ENCODE results near the gene SYDE1. TPM values are rescaled to one million over a fixed set of nuclear protein-coding genes. Genes with fewer than 3 reads are reported as not detected.
"Not testable (repeated sequence)": the region's sequence is repeated elsewhere in the genome, so short reads cannot be mapped to it uniquely, and the experiment has no call there.

The SYDE1 gene
- total and polyA plus RNA-seq, 2 experiments from 2014 or later: 16.2 to 113 TPM

DNA sequence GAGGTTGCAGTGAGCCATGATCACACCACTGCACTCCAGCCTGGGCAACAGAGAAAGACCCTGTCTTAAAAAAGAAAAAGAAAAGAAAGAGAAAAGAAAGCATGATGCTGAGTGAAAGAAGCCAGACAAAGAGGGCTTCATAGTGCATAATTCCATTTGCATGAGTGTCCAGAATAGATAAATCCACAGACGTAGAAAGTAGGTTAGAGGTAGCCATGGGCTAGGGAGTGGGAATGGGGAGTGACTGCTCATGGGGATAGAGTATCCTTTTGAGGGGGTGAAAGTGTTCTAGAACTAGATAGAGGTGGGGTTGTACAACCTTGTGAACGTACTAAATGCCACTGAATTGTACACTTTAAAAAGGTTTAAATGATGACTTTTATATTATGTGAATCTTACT is 32.8 kb upstream of the SYDE1 start:
- Histone ChIP-seq H4K20me1 (ENCODE audit: insufficient read depth) (no peaks in the 10 kb centered on the region), H3K27ac (no peak overlapping the region), H3K9ac (no peak overlapping the region), H2AFZ (no peak overlapping the region), H3K27me3 (replicated peaks; ENCODE audit: insufficient read depth) (no peaks in the 10 kb centered on the region), H3K36me3 (ENCODE audit: low read depth) (no peaks in the 10 kb centered on the region), H3F3A (ENCODE audit: insufficient read depth) (no peaks in the 10 kb centered on the region), H3K79me2 (ENCODE audit: insufficient read depth) (no peaks in the 10 kb centered on the region), H3K9me3 (ENCODE audit: low read depth) (no peaks in the 10 kb centered on the region), H3K4me1 (ENCODE audit: insufficient read depth) (no peaks in the 10 kb centered on the region), H3K4me2 (ENCODE audit: unreplicated experiment) (no peak overlapping the region), H3K9me2 (ENCODE audit: insufficient read depth) (no peaks in the 10 kb centered on the region), H3K4me3 (no peak overlapping the region)
- WGBS, 2 experiments (ENCODE audit: low coverage in 1 of 2, low lambda C conversion rate in 2 of 2, missing lambda C conversion rate in 2 of 2): 15 to 18% methylated on average over 2 of the region's 2 CpGs
- no peak for DNase-seq
- TF ChIP-seq EZH2 (IDR thresholded peaks at IDR 0.05; ENCODE audit: insufficient read depth, poor library complexity, severe bottlenecking): no peak
- no peak for TF ChIP-seq EZH2phosphoT487 (IDR thresholded peaks at IDR 0.05; ENCODE audit: insufficient read depth, low read depth)
- in situ Hi-C loops (cut with MboI): no loop called here

GRCh38 chr19:15075806-15076205 is 31.4 kb upstream of the SYDE1 start:
- H3K9ac ChIP-seq: no peak overlapping the region
- no peak for DNase-seq
- no peaks in the 10 kb centered on the region for H3K36me3 ChIP-seq (ENCODE audit: low read depth)
- H3K9me2 ChIP-seq (ENCODE audit: insufficient read depth): no peaks in the 10 kb centered on the region
- H3K4me3 ChIP-seq: no peak overlapping the region
- no peaks in the 10 kb centered on the region for H3K27me3 ChIP-seq (replicated peaks; ENCODE audit: insufficient read depth)
- no peaks in the 10 kb centered on the region for H3K4me1 ChIP-seq (ENCODE audit: insufficient read depth)
- no peaks in the 10 kb centered on the region for H3K9me3 ChIP-seq (ENCODE audit: low read depth)
- H2AFZ ChIP-seq: no peak overlapping the region
- H4K20me1 ChIP-seq (ENCODE audit: insufficient read depth): no peaks in the 10 kb centered on the region
- 40 to 48% methylated on average over 4 of the region's 4 CpGs for WGBS, 2 experiments (ENCODE audit: low coverage in 1 of 2, low lambda C conversion rate in 2 of 2, missing lambda C conversion rate in 2 of 2)
- TF ChIP-seq EZH2 (IDR thresholded peaks at IDR 0.05; ENCODE audit: insufficient read depth, poor library complexity, severe bottlenecking) (no peak), EZH2phosphoT487 (IDR thresholded peaks at IDR 0.05; ENCODE audit: insufficient read depth, low read depth) (no peak)
- H3K4me2 ChIP-seq (ENCODE audit: unreplicated experiment): no peak overlapping the region
- no peak overlapping the region for H3K27ac ChIP-seq
- H3K79me2 ChIP-seq (ENCODE audit: insufficient read depth): no peaks in the 10 kb centered on the region
- no peaks in the 10 kb centered on the region for H3F3A ChIP-seq (ENCODE audit: insufficient read depth)
- in situ Hi-C loops (cut with MboI): no loop called here

GRCh38 chr19:15080002-15080401 is 27.2 kb upstream of the SYDE1 start:
- H3K9ac ChIP-seq; in situ Hi-C loops (cut with MboI); H3K9me2 ChIP-seq (ENCODE audit: insufficient read depth); H3K79me2 ChIP-seq (ENCODE audit: insufficient read depth); H3K36me3 ChIP-seq (ENCODE audit: low read depth); H3K27me3 ChIP-seq (replicated peaks; ENCODE audit: insufficient read depth); H3K9me3 ChIP-seq (ENCODE audit: low read depth); H3K4me1 ChIP-seq (ENCODE audit: insufficient read depth); DNase-seq; H2AFZ ChIP-seq; H3K4me3 ChIP-seq; H4K20me1 ChIP-seq (ENCODE audit: insufficient read depth); H3K27ac ChIP-seq; H3F3A ChIP-seq (ENCODE audit: insufficient read depth); H3K4me2 ChIP-seq (ENCODE audit: unreplicated experiment): not testable (repeated sequence)
- 18 to 33% methylated on average over 4 of the region's 4 CpGs for WGBS, 2 experiments (ENCODE audit: low coverage in 1 of 2, low lambda C conversion rate in 2 of 2, missing lambda C conversion rate in 2 of 2)

GRCh38 chr19:15081911-15082310 is 25.3 kb upstream of the SYDE1 start, which contains the start of gene OR1I1:
Gene OR1I1, plus strand, starts transcription at chr19:15082211. Its CDS starts 4,855 bp downstream, at chr19:15087066.
- Histone ChIP-seq H4K20me1 (ENCODE audit: insufficient read depth) (no peaks in the 10 kb centered on the region), H3K4me2 (ENCODE audit: unreplicated experiment) (no peak within 1 kb of the TSS), H3K9me2 (ENCODE audit: insufficient read depth) (no peaks in the 10 kb centered on the region), H3K27me3 (replicated peaks; ENCODE audit: insufficient read depth) (peaks cover 23% of the 10 kb centered on the region), H3F3A (ENCODE audit: insufficient read depth) (no peaks in the 10 kb centered on the region), H3K9ac (no peak within 1 kb of the TSS), H3K36me3 (ENCODE audit: low read depth) (no peaks in the 10 kb centered on the region), H3K27ac (no peak within 1 kb of the TSS), H2AFZ (no peak within 1 kb of the TSS), H3K79me2 (ENCODE audit: insufficient read depth) (no peaks in the 10 kb centered on the region), H3K4me1 (ENCODE audit: insufficient read depth) (no peaks in the 10 kb centered on the region), H3K9me3 (ENCODE audit: low read depth) (no peaks in the 10 kb centered on the region), H3K4me3 (no peak within 1 kb of the TSS)
- in situ Hi-C loops (cut with MboI): no loop called here
- TF ChIP-seq EZH2phosphoT487 (IDR thresholded peaks at IDR 0.05; ENCODE audit: insufficient read depth, low read depth) (no peak), EZH2 (IDR thresholded peaks at IDR 0.05; ENCODE audit: insufficient read depth, poor library complexity, severe bottlenecking) (no peak)
- 24 to 27% methylated on average over 6 of the region's 6 CpGs for WGBS, 2 experiments (ENCODE audit: low coverage in 1 of 2, low lambda C conversion rate in 2 of 2, missing lambda C conversion rate in 2 of 2)
- DNase-seq: no peak

DNA sequence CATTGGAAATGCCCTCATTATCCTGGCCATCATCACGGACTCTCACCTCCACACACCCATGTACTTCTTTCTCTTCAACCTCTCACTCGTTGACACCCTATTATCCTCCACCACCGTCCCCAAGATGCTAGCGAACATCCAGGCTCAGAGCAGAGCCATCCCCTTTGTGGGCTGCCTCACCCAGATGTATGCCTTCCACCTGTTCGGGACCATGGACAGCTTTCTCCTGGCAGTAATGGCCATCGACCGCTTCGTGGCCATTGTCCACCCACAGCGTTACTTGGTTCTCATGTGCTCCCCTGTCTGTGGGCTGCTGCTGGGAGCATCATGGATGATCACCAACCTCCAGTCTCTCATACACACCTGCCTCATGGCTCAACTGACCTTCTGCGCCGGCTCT is 20.0 kb upstream of the SYDE1 start:
- no peak for DNase-seq
- 54 to 58% methylated on average over 11 of the region's 11 CpGs for WGBS, 2 experiments (ENCODE audit: low coverage in 1 of 2, low lambda C conversion rate in 2 of 2, missing lambda C conversion rate in 2 of 2)
- Histone ChIP-seq H3K9me2 (ENCODE audit: insufficient read depth) (no peaks in the 10 kb centered on the region), H3K4me3 (no peak overlapping the region), H3F3A (ENCODE audit: insufficient read depth) (no peaks in the 10 kb centered on the region), H4K20me1 (ENCODE audit: insufficient read depth) (no peaks in the 10 kb centered on the region), H3K36me3 (ENCODE audit: low read depth) (no peaks in the 10 kb centered on the region), H3K9me3 (ENCODE audit: low read depth) (no peaks in the 10 kb centered on the region), H2AFZ (no peak overlapping the region), H3K4me2 (ENCODE audit: unreplicated experiment) (no peak overlapping the region), H3K79me2 (ENCODE audit: insufficient read depth) (no peaks in the 10 kb centered on the region), H3K4me1 (ENCODE audit: insufficient read depth) (no peaks in the 10 kb centered on the region), H3K27ac (no peak overlapping the region), H3K9ac (no peak overlapping the region), H3K27me3 (replicated peaks; ENCODE audit: insufficient read depth) (peaks cover 39% of the 10 kb centered on the region)
- in situ Hi-C loops (cut with MboI): no loop called here
- TF ChIP-seq EZH2phosphoT487 (IDR thresholded peaks at IDR 0.05; ENCODE audit: insufficient read depth, low read depth) (no peak), EZH2 (IDR thresholded peaks at IDR 0.05; ENCODE audit: insufficient read depth, poor library complexity, severe bottlenecking) (no peak)

Measured in GM23248 (cell line).